ENCODE measurements around the gene MYBPH.
A peak's percentile ranks its signal among the peaks of the same experiment; 100 is the strongest.

MYBPH gene

GRCh38 chr1:203170625-203171330, 4.8 kb downstream of the MYBPH start:
- no peaks in the 10 kb centered on the region for H3K36me3 Mint-ChIP-seq (ENCODE audit: low read depth)
- H3K27me3 Mint-ChIP-seq = peaks cover 59% of the 10 kb centered on the region
- intact Hi-C loops (cut with micrococcal nuclease) = no loop called here
- no peak overlapping the region for H3K4me3 Mint-ChIP-seq
- peaks cover 36% of the 10 kb centered on the region for H3K4me1 Mint-ChIP-seq (ENCODE audit: low read depth)
- no peaks in the 10 kb centered on the region for H3K9me3 Mint-ChIP-seq
- no peak overlapping the region for H3K27ac Mint-ChIP-seq

GRCh38 chr1:203169770-203170520, 5.7 kb downstream of the MYBPH start:
- no peaks in the 10 kb centered on the region for H3K9me3 Mint-ChIP-seq
- H3K4me1 Mint-ChIP-seq (ENCODE audit: low read depth) = peaks cover 33% of the 10 kb centered on the region
- no peaks in the 10 kb centered on the region for H3K36me3 Mint-ChIP-seq (ENCODE audit: low read depth)
- H3K27ac Mint-ChIP-seq = no peak overlapping the region
- no peak overlapping the region for H3K4me3 Mint-ChIP-seq
- H3K27me3 Mint-ChIP-seq = peaks cover 62% of the 10 kb centered on the region
- intact Hi-C loops (cut with micrococcal nuclease) = no loop called here

- Mint-ChIP-seq H3K36me3 (ENCODE audit: low read depth) (no peaks in the 10 kb centered on the region), H3K27me3 (peaks cover 64% of the 10 kb centered on the region)
- intact Hi-C loops (cut with micrococcal nuclease) = no loop called here
Observed at GRCh38 chr1:203168991-203169390, 6.6 kb downstream of the MYBPH start.

GRCh38 chr1:203168256-203168786, 7.3 kb downstream of the MYBPH start:
- no peaks in the 10 kb centered on the region for H3K9me3 Mint-ChIP-seq
- peaks cover 63% of the 10 kb centered on the region for H3K27me3 Mint-ChIP-seq
- no peak overlapping the region for H3K27ac Mint-ChIP-seq
- intact Hi-C loops (cut with micrococcal nuclease) = no loop called here
- no peak overlapping the region for H3K4me3 Mint-ChIP-seq
- no peaks in the 10 kb centered on the region for H3K36me3 Mint-ChIP-seq (ENCODE audit: low read depth)
- peaks cover 43% of the 10 kb centered on the region for H3K4me1 Mint-ChIP-seq (ENCODE audit: low read depth)

More at GRCh38 chr1:203168991-203169390, 6.6 kb downstream of the MYBPH start:
- no peak overlapping the region for H3K27ac Mint-ChIP-seq
- H3K9me3 Mint-ChIP-seq = no peaks in the 10 kb centered on the region
- H3K4me1 Mint-ChIP-seq (ENCODE audit: low read depth) = peaks cover 36% of the 10 kb centered on the region
- no peak overlapping the region for H3K4me3 Mint-ChIP-seq

- H3K4me1 Mint-ChIP-seq (ENCODE audit: low read depth) = peaks cover 43% of the 10 kb centered on the region
- intact Hi-C loops (cut with micrococcal nuclease) = no loop called here
- peaks cover 63% of the 10 kb centered on the region for H3K27me3 Mint-ChIP-seq
- no peaks in the 10 kb centered on the region for H3K9me3 Mint-ChIP-seq
- H3K27ac Mint-ChIP-seq = no peak overlapping the region
- H3K4me3 Mint-ChIP-seq = no peak overlapping the region
- no peaks in the 10 kb centered on the region for H3K36me3 Mint-ChIP-seq (ENCODE audit: low read depth)
Observed at GRCh38 chr1:203167913-203168200, 7.8 kb downstream of the MYBPH start.

- peaks cover 43% of the 10 kb centered on the region for H3K4me1 Mint-ChIP-seq (ENCODE audit: low read depth)
- H3K9me3 Mint-ChIP-seq = no peaks in the 10 kb centered on the region
- no peaks in the 10 kb centered on the region for H3K36me3 Mint-ChIP-seq (ENCODE audit: low read depth)
- H3K4me3 Mint-ChIP-seq = no peak overlapping the region
- peaks cover 64% of the 10 kb centered on the region for H3K27me3 Mint-ChIP-seq
- intact Hi-C loops (cut with micrococcal nuclease) = no loop called here
- no peak overlapping the region for H3K27ac Mint-ChIP-seq
Observed at GRCh38 chr1:203167026-203167912, 8.4 kb downstream of the MYBPH start.

GRCh38 chr1:203166192-203166940, 9.3 kb downstream of the MYBPH start:
- H3K4me1 Mint-ChIP-seq (ENCODE audit: low read depth) = peaks cover 48% of the 10 kb centered on the region

GRCh38 chr1:203165800-203166161, 9.8 kb downstream of the MYBPH start:
- H3K4me1 Mint-ChIP-seq (ENCODE audit: low read depth) = peaks cover 48% of the 10 kb centered on the region
- peaks cover 66% of the 10 kb centered on the region for H3K27me3 Mint-ChIP-seq
- H3K9me3 Mint-ChIP-seq = no peaks in the 10 kb centered on the region
- H3K4me3 Mint-ChIP-seq = no peak overlapping the region
- peak overlapping the region; percentile 6 for H3K27ac Mint-ChIP-seq
- intact Hi-C loops (cut with micrococcal nuclease) = no loop called here
- no peaks in the 10 kb centered on the region for H3K36me3 Mint-ChIP-seq (ENCODE audit: low read depth)

More at GRCh38 chr1:203166192-203166940, 9.3 kb downstream of the MYBPH start:
- H3K27me3 Mint-ChIP-seq = peaks cover 63% of the 10 kb centered on the region
- no peak overlapping the region for H3K4me3 Mint-ChIP-seq
- peak overlapping the region; percentile 6 for H3K27ac Mint-ChIP-seq
- H3K9me3 Mint-ChIP-seq = no peaks in the 10 kb centered on the region
- H3K36me3 Mint-ChIP-seq (ENCODE audit: low read depth) = no peaks in the 10 kb centered on the region
- intact Hi-C loops (cut with micrococcal nuclease) = no loop called here

- Mint-ChIP-seq H3K27me3 (peaks cover 66% of the 10 kb centered on the region), H3K36me3 (ENCODE audit: low read depth) (no peaks in the 10 kb centered on the region), H3K9me3 (no peaks in the 10 kb centered on the region), H3K4me3 (no peak overlapping the region), H3K4me1 (ENCODE audit: low read depth) (peaks cover 48% of the 10 kb centered on the region), H3K27ac (no peak overlapping the region)
- intact Hi-C loops (cut with micrococcal nuclease) = no loop called here
Observed at GRCh38 chr1:203165101-203165799, 10.4 kb downstream of the MYBPH start.

- H3K27ac Mint-ChIP-seq = no peak overlapping the region
- H3K4me1 Mint-ChIP-seq (ENCODE audit: low read depth) = peaks cover 48% of the 10 kb centered on the region
- H3K9me3 Mint-ChIP-seq = no peaks in the 10 kb centered on the region
- H3K4me3 Mint-ChIP-seq = no peak overlapping the region
- H3K27me3 Mint-ChIP-seq = peaks cover 63% of the 10 kb centered on the region
- no peaks in the 10 kb centered on the region for H3K36me3 Mint-ChIP-seq (ENCODE audit: low read depth)
- intact Hi-C loops (cut with micrococcal nuclease) = no loop called here
Observed at GRCh38 chr1:203163891-203164635, 11.6 kb downstream of the MYBPH start.

- Mint-ChIP-seq H3K27ac (peak overlapping the region; percentile 35), H3K36me3 (ENCODE audit: low read depth) (no peaks in the 10 kb centered on the region), H3K9me3 (peaks cover 9% of the 10 kb centered on the region), H3K4me3 (no peak overlapping the region), H3K4me1 (ENCODE audit: low read depth) (peaks cover 44% of the 10 kb centered on the region), H3K27me3 (peaks cover 66% of the 10 kb centered on the region)
- intact Hi-C loops (cut with micrococcal nuclease) = no loop called here
Observed at GRCh38 chr1:203162403-203162802, 13.2 kb downstream of the MYBPH start.

- Mint-ChIP-seq H3K36me3 (ENCODE audit: low read depth) (no peaks in the 10 kb centered on the region), H3K27me3 (peaks cover 69% of the 10 kb centered on the region), H3K4me1 (ENCODE audit: low read depth) (peaks cover 38% of the 10 kb centered on the region), H3K27ac (peak overlapping the region; percentile 35), H3K9me3 (peaks cover 9% of the 10 kb centered on the region), H3K4me3 (no peak overlapping the region)
- intact Hi-C loops (cut with micrococcal nuclease) = no loop called here
Observed at GRCh38 chr1:203161703-203162102, 13.9 kb downstream of the MYBPH start.

All from dendritic cell treated with granulocyte-macrophage colony-stimulating factor and Interleukin-4, amounts not matched to agents 40 ng/mL and 50 ng/mL, for 4 days (primary cell).